ENCODE results near the gene PSMB1.

The PSMB1 gene

GRCh38 chr6:170514908-170515307, 38.2 kb downstream of the PSMB1 start:
- peaks cover 8% of the 10 kb centered on the region for H3K27me3 ChIP-seq (ENCODE audit: insufficient read depth, poor library complexity, severe bottlenecking)
- no peak for DNase-seq (ENCODE audit: low read depth in 1 of 2, low spot score in 1 of 2)
- no peak overlapping the region for H3K4me3 ChIP-seq (replicated peaks; ENCODE audit: insufficient read depth, low read length)
- H3K27ac ChIP-seq (replicated peaks), result no peak overlapping the region
- TF ChIP-seq POLR2AphosphoS5 (IDR thresholded peaks at IDR 0.05; ENCODE audit: low read depth) (no peak), CTCF (IDR thresholded peaks at IDR 0.05; ENCODE audit: insufficient read depth, low read length) (no peak), REST (IDR thresholded peaks at IDR 0.05; ENCODE audit: insufficient replicate concordance, low read depth) (no peak), SPI1 (IDR thresholded peaks at IDR 0.05; ENCODE audit: borderline replicate concordance, low read depth) (no peak), GABPA (IDR thresholded peaks at IDR 0.05; ENCODE audit: low read depth) (no peak)

- H3K27ac ChIP-seq (replicated peaks), result no peak overlapping the region
- no peak overlapping the region for H3K4me3 ChIP-seq (replicated peaks; ENCODE audit: insufficient read depth, low read length)
- TF ChIP-seq GABPA (IDR thresholded peaks at IDR 0.05; ENCODE audit: low read depth), result no peak
- TF ChIP-seq POLR2AphosphoS5 (IDR thresholded peaks at IDR 0.05; ENCODE audit: low read depth), result no peak
- no peak for TF ChIP-seq SPI1 (IDR thresholded peaks at IDR 0.05; ENCODE audit: borderline replicate concordance, low read depth)
- no peak for TF ChIP-seq REST (IDR thresholded peaks at IDR 0.05; ENCODE audit: insufficient replicate concordance, low read depth)
- TF ChIP-seq CTCF (IDR thresholded peaks at IDR 0.05; ENCODE audit: insufficient read depth, low read length), result no peak
- no peak for DNase-seq (ENCODE audit: low read depth in 1 of 2, low spot score in 1 of 2)
- H3K27me3 ChIP-seq (ENCODE audit: insufficient read depth, poor library complexity, severe bottlenecking), result no peaks in the 10 kb centered on the region
These were observed 40.9 kb downstream of the PSMB1 start for GRCh38 chr6:170512249-170512648.

- Histone ChIP-seq H3K27ac (replicated peaks) (no peak overlapping the region), H3K27me3 (ENCODE audit: insufficient read depth, poor library complexity, severe bottlenecking) (no peaks in the 10 kb centered on the region), H3K4me3 (replicated peaks; ENCODE audit: insufficient read depth, low read length) (no peak overlapping the region)
- no peak for DNase-seq (ENCODE audit: low read depth in 1 of 2, low spot score in 1 of 2)
- no peak for TF ChIP-seq GABPA (IDR thresholded peaks at IDR 0.05; ENCODE audit: low read depth)
- TF ChIP-seq CTCF (IDR thresholded peaks at IDR 0.05; ENCODE audit: insufficient read depth, low read length), result no peak
- TF ChIP-seq POLR2AphosphoS5 (IDR thresholded peaks at IDR 0.05; ENCODE audit: low read depth), result no peak
- no peak for TF ChIP-seq SPI1 (IDR thresholded peaks at IDR 0.05; ENCODE audit: borderline replicate concordance, low read depth)
- no peak for TF ChIP-seq REST (IDR thresholded peaks at IDR 0.05; ENCODE audit: insufficient replicate concordance, low read depth)
These were observed 42.5 kb downstream of the PSMB1 start for GRCh38 chr6:170510631-170511030.
